ENCODE results near the gene GPN3.
"Not testable (repeated sequence)": the region's sequence is repeated elsewhere in the genome, so short reads cannot be mapped to it uniquely, and the experiment has no call there.

- not testable (repeated sequence) for TF ChIP-seq POLR2A (IDR thresholded peaks at IDR 0.05; ENCODE audit: low read length); GATA1 (IDR thresholded peaks at IDR 0.05; ENCODE audit: low read depth, low read length)
These were observed 2.3 kb downstream of the GPN3 start for GRCh38 chr12:110465765-110466164.

All from erythroblast (primary cell).